NCI-H446 (cell line): ENCODE measurements around the gene PSMD4.
A peak's percentile ranks its signal among the peaks of the same experiment; 100 is the strongest.
"Not testable (repeated sequence)": the region's sequence is repeated elsewhere in the genome, so short reads cannot be mapped to it uniquely, and the experiment has no call there.

Experiments used
- DNase-seq, 2 experiments: peaks; one replicate each; lab custom pipeline; 2025; lab: John Stamatoyannopoulos, UW

The PSMD4 gene

DNA sequence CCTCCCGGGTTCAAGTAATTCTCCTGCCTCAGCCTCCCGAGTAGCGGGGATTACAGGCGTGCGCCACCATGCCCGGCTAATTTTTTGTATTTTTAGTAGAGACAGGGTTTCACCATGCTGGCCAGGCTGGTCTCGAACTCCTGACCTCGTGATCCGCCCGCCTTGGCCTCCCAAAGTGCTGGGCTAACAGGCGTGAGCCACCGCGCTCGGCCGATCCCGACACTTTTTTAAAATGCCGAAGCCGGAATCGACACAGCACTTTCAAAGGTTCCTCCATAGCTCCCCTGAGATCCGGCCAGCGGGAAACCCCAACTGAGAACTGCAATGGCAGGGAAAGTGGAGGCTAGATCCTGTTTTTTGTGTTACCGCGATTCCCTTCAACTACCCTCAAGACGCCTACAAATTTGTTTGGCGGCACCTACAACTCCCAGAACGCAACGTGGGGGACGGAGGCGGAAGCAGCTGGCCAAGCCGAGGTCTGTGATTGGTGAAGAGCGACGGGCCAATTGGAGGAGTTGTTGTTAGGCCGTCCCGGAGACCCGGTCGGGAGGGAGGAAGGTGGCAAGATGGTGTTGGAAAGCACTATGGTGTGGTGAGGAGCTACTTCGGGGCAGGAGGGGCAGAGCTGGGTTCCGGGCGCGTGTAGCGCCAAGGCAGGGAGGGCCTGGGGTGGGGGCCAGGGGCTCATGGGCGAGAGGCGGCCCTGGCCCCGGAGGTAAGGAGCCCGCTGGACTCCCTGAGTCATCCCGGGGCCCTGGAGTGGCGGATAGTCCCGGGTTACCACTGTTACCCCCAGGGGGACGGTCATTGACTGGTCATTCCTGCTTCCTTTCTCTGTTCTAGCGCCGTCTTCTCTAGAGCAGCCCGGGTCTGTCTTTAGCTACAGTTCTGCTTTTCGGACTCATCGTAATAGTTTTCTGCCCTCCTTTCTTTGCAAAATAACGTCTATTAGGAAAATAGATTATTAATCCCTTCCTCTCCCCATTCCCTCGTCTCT, at the start of gene PSMD4:
Gene PSMD4 (plus strand): TSS at position 518 of the 997 bp plus-strand sequence. CDS start 49 bp downstream, at position 567.
- DNase-seq, result peak; percentile 93 to 96

DNA sequence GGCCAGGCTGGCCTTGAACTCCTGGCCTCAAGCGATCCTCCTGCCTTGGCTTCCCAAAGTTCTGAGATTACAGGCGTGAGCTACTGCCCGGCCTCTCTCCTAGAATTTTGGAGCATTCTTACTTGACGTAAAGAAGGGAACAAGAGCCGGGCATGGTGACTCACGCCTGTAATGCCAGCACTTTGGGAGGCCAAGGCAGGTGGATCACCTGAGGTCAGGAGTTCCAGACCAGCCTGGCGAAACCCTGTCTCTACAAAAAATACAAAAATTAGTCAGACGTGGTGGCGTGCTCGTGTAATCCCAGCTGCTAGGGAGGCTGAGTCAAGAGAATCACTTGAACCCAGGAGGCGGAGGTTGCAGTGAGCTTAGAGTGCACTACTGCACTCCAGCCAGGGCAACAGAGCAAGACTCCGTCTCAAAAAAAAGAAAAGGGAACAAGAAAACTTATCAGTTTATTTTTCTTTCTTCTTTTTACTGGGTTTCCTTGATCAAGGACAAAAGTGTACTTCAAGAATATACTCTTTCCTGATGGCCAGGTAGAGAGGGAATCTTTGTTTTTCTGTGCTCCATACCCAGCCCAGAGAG, 49.1 kb upstream of the PSMD4 start:
- DNase-seq, result not testable (repeated sequence)

DNA sequence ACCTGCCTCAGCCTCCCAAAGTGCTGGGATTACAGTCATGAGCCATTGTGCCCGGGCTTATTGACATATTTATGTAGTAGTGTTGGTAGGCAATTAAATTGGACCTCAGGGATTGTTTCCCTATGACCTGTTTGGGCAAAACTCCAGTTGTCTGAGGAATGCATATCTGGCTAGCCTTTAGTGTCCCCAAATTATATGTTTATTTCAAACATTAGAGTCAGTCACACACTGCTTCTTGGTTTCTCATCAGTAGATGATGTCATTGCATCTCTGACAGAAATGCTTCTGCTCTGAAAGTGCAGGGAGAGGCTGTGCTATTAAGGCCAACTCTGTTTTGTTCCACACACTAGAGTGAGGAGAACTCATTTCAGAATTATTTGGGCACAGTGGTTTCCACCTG, 43.7 kb upstream of the PSMD4 start:
- no peak for DNase-seq

DNA sequence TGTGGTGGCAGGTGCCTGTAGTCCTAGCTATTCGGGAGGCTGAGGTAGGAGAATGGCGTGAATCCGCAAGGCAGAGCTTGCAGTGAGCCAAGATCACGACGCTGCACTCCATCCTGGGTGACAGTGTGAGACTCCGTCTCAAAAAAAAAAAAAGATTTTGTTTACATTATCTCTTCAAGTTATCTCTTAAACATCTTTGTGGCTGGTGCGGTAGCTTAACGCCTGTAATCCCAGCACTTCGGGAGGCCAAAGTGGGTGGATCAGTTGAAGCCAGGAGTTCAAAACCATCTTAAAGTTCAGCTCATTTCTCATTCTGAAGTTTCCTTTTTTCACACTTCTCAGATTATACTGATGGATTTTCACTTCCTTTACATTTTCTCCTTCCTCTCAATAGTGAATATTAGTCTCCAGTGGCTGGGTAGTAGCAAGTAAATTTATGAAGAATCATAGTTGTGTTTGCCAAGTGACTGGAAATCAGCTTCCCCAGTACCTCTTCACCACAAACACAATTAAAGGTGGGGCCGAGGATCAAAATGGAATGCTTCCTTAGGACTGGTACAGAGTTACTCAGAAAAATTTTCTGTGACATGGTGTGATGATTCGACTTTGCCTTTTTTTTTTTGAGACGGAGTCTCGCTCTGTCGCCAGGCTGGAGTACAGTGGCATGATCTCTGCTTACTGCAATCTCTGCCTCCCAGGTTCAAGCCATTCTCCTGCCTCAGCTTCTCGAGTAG, 42.4 kb upstream of the PSMD4 start:
- DNase-seq, result no peak

DNA sequence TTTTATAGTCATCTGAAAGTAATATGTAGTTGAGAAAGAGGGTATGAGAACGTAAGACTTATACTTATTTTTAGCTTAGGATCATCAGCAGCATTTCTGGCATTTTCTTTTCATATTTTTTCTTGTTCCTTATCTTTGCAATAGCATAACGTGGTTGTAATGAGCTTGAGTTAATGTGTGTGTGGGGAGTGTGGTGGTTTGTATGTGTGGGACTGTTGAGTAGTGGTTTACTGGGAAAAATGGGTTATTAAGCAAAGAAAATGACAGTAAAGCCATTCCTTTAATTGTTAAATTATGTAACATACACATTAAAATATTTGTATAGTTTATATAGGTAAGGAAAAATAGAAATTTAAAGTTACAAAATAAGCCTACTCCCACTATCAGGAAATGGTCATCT, 41.0 kb upstream of the PSMD4 start:
- no peak for DNase-seq

DNA sequence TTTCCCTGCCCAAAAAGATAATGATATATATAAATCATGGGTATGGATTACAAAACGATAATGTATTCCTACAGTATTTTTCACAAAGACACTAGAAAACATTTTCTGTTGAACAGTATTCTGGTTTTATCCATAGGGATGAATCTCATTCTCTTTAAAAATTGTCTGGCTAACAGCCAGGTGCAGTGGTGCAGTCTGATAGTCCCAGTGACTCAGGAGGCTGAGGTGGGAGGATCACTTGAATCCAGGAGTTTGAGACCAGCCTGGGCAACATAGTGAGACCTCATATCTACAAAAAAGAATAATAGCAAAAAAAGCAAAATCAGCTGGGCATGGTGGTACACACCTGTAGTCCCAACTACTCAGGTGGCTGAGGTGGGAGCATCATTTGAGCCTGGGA, 32.9 kb upstream of the PSMD4 start:
- no peak for DNase-seq

DNA sequence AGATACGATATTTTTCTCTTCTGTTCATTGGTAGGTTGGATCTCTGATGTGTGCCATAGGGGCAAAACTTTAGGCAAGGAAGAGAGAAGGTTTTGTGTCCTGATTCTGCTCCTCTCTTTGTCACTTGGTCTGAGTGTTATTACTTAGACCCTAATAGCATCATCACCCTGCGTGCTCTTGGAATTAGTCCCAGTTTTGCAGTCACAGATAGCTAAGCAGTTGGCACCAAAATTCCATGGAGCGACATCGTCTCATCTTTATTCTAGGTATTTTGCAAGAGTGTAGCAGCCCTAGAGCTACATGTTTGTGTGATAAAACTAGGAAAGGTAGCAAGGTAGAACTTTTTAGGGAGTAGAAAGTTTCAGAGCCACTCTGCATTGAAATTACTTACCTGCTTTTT, 32.4 kb upstream of the PSMD4 start:
- peak in 1 of 2 experiments; percentile 45 for DNase-seq

DNA sequence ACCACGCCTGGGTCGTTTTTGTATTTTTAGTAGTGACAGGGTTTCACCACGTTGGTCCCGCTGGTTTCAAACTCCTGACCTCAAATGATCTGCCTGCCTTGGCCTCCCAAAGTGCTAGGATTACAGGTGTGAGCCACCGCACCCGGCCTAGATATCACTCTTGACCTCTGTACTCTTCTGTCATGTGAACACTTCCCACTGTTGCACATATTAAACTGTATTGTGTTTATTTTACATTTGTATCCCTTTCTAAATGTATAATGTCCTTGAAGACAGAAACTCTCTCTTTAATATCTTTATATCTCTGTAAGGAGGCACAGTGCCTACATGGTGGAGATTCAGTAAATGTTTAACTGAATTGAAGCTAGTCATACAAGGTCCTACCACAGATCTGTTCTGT, 19.3 kb upstream of the PSMD4 start:
- DNase-seq, result no peak

DNA sequence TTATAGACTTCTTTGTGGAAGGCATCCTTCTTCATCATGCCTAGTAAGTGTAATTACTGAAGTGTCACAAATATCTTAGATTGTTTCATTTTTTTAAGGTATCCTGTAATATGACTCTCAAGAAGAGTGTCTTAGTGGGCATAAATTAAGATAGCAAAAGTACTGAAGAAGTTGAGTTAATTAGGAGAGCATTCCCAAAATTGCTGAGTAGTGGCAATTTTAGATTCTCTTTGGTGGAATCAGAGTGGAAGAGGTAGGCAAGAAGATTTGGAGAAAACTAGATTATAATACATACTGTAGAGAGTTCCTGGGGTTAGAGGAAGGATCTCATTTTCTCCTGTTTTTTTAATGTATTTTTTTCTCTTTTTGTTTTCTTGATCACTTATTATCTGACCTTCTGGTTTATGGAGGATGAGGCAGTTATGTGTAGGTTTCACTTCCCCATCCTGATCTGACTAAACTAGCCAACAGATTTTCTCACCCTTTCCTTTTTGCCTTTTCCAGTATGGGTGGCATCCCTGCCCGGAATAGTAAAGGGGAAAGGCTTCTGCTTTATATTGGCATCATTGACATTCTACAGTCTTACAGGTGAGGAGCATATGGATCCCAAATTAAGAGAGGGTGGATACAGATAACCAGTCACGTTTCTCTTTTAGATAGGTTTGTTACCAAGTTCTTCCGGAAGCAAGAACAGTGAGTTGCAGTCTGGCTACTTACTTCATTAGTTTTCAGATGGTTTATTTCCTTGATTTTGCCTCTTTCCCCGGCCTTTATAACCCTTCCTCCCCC, 16.7 kb upstream of the PSMD4 start:
- DNase-seq, result no peak

DNA sequence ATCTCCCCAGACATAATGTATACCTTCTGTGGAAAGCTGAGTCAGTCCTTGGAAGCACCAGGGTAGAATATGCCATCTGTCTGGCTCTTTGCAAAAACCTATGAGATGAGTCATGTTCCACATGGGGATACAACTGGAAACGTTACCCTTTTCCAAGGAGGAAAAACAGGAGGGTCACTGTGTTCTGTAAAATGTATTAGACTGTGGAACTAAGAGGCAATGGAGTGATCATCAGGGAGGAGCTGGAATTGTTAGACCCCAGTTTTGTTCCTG, 16.1 kb upstream of the PSMD4 start:
- DNase-seq, result peak; percentile 23 to 79

DNA sequence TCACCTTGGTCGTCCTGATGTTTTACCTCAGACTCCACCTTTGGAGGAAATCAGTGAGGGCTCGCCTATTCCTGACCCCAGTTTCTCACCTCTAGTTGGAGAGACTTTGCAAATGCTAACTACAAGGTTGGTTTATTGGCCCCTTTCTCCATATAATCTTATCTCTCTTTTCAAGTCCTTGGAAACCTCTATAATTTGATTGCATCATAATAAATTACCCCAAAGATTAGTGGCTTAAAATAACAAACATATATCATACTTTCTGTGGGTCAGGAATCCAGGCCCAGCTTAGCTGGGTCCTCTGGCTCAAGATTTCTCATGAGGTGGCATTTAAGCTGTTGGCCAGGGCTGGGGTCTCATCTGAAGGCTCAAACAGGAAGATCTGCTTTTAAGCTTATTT, 12.1 kb upstream of the PSMD4 start:
- no peak for DNase-seq

DNA sequence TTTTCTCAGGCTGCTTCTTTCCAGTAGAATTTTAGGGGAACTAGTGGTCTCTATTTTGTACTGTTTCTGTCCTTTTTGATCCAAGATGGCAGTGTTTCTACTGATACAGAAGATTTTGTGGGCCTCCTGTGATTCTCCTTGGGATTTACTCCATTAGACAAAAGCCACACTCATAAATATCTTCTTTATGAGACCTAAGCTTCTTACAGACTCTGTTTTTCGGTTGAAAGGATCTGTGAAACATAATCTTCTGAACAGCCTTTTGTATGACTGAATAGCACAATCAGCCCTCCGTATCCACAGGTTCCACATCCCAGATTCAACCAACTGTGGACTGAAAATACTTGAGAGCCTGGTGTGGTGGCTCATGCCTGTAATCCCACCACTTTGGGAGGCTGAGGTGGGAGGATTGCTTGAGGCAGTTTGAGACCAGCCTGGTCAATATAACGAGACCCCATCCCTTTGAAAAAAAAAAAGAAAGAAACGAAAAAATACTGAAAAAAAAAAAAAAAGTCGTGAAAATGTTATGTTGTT, 10.8 kb upstream of the PSMD4 start:
- DNase-seq, result no peak

DNA sequence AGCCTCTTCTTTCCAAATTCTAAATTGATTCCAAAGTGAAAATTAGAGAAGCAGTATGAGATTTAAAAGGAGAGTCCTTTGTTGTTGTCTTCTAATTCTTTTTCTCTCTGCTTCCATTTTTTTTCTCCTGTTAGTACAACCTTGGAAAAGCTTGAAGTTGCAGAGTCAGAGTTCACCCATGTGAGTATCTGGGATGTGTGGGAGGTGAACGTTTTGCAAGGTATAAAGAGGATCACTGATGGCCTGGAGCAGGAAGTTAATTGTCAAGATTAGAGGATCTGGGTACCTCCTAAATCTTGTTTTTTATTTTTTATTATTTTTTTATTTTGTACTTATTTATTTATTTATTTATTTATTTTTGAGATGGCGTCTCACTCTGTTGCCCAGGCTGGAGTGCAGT, 7.7 kb upstream of the PSMD4 start:
- no peak for DNase-seq

DNA sequence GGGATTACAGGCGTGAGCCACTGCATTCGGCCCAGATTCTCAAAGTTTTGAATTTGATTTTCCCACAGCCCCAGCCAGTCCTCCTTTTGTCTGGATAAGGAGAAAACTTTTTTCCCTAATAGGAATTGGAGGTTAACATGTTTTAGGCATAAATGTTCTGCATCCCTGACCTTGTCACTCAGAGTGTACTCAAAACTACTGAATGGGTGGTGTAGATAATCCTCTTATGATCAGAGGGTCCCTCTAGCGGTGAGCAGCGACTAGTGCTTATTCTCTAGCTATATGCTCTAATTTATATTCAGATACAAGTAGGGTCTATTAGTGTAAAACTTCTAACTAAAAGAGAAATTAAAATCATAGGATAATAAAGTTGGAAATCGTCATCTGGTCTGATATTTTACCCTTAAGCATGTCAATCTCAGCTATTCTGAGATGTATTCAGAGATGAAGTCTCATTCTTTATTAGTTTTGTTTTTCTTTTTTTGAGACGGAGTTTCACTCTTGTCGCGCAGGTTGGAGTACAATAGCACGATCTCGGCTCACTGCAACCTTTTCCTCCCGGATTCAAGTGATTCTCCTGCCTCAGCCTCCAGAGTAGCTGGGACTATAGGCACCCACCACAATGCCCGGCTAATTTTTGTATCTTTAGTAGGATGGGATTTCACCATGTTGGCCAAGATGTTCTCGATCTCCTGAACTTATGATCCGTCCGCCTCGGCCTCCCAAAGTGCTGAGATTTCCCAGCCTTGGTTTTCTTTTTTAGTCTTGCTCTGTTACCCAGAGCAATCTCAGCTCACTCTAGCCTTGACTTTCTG, 2.7 kb upstream of the PSMD4 start:
- peak; percentile 54 to 71 for DNase-seq

DNA sequence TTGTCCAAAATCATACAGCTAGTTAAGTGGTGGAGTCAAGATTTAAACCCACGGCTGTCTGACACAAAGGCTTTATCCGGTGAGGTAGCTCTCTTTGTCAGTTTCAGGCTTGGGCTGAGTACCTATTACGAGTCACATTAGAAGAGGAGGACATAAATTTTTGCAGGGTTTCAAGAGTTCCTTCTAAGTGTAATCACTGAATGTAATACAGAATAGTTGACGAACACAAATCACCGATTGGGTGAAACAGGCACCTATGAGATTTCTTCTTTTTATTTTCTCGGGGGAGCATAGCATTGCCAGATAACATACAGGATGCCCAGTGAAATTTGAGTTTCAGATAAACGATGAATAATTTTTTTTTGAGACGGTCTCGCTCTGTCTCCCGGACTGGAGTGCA, 847 bp downstream of the PSMD4 start:
- no peak for DNase-seq

DNA sequence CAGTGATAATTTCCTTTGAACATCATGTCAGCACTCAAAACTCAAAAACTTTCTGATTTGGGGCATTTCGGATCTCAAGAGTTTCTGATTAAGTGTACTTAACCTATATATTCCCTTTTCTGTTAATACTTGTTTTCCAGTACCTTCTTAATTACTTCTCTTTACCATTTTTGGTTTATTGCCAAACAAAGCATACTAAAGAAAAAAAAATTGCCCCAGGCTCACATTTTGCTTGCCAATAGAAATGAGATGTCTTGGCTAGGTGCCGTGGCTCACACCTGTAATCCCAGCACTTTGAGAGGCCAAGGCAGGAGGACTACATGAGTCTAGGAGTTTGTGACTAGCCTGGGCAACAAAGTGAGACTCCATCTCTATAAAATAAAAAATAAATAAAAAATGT, 4.8 kb downstream of the PSMD4 start:
- DNase-seq, result no peak

DNA sequence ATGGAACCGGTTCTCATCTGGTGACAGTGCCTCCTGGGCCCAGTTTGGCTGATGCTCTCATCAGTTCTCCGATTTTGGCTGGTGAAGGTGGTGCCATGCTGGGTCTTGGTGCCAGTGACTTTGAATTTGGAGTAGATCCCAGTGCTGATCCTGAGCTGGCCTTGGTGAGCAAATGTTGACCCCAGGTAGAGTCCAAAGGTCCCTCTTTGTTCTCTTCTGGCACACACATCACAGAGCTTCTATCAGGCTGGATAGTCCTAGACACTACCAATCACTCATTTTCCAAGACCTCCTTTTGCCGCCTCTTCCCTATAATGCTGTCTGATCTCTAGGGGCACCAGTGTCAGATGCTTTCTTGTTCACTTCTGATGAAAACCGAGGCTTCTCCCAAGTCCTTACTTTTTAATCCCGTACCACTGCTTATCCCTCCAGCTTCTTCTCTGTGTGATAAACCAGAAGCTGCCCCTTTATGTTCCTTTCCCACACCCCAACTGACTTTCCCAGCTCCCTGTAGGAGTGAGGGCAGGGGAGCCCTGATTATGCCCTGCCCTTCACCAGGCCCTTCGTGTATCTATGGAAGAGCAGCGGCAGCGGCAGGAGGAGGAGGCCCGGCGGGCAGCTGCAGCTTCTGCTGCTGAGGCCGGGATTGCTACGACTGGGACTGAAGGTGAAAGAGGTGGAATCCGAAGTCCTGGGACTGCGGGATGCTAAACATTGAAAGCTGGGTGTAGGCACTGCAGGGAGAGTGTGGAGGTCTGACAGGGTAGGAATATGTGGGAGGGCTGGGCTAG, 11.1 kb downstream of the PSMD4 start:
- no peak for DNase-seq

DNA sequence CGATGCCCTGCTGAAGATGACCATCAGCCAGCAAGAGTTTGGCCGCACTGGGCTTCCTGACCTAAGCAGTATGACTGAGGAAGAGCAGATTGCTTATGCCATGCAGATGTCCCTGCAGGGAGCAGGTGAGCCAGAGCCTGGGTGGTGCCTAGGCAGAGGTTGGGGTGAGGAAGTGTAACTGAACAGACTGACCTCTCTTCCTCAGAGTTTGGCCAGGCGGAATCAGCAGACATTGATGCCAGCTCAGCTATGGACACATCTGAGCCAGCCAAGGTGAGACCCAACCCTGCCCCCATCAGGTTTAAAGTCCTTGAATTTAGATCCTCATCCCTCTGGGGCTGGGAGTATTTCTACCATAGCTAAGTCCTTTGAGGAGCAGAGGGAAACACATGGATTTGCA, 11.8 kb downstream of the PSMD4 start:
- no peak for DNase-seq

DNA sequence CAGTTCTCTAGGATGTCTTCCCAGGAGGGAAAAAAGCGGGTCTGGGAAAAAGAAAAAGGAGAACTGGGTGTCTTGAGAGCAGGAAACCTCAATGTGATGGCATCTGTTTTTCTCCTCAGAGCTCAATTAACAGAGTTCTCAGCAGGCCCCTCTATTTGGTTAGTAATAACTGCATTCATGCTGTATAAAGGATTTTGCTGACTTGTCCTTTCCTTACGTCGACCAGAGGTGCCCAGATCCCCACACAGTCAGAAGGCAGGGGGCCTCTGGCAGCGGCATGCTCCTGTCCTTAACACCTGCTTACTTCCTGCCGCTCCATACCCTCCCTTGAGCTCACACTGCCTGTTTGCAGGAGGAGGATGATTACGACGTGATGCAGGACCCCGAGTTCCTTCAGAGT, 12.3 kb downstream of the PSMD4 start:
- DNase-seq, result no peak

DNA sequence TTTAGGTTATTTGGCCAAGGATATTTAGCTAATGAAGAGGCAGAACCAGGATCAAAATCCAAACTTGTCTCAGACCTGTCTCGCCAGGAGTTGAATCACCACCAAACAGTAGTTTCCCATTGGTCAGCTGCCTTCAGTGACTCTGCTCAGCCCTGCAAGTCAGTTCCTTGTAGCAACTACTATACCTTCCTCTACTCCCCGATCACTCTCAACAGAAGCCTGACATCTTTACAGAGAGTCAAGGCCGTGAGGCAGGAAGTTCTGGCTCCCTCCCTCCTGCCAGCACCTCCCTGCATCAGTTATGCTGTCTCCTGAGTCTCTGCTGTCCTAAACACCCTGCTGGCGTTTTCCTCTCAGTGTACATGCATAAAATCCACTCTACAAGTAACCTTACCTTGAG, 13.2 kb downstream of the PSMD4 start:
- DNase-seq, result no peak
